22Rv1 (cell line): ENCODE measurements around the gene MXI1.

ENCODE experiments used
- CTCF ChIP-seq: fragments of 450-650 bp; IDR thresholded peaks from 2 replicates; pipeline ENCODE4 v1.5.1; 2017; ENCODE audit warnings: mild to moderate bottlenecking
- ZFX ChIP-seq: fragments of 450-650 bp; IDR thresholded peaks from 2 replicates; pipeline ENCODE4 v1.6.1; 2017; ENCODE audit warnings: antibody characterized with exemption, borderline replicate concordance

GRCh38 chr10:110324805-110325280 is 117.4 kb downstream of the MXI1 start:
- TF ChIP-seq CTCF (no peak), ZFX (no peak)
